Measurements from ENCODE around the gene NIP7.

DNA sequence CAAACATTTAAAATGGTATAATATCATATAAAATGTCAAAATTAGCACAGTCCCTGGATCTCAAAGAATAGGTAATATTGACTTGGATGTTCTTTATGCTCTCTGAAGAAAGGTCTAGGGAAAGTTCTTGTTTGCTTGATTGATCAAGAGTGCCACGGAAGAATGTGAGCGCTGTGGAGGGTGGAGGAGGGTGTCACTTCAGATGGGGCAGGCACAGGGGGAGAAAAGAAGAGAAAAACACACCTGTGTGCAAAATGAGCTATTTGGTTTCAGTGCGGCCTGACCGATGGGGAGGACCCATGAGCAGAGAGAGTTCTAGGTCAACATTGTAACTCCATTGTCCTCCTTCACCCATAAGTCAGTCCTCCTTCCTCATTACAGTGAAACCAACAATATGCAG lies 37.3 kb upstream of the NIP7 start:
- TF ChIP-seq POLR2A (IDR thresholded peaks at IDR 0.05; ENCODE audit: low read depth, low read length), result no peak
- TF ChIP-seq, protein P1, sequence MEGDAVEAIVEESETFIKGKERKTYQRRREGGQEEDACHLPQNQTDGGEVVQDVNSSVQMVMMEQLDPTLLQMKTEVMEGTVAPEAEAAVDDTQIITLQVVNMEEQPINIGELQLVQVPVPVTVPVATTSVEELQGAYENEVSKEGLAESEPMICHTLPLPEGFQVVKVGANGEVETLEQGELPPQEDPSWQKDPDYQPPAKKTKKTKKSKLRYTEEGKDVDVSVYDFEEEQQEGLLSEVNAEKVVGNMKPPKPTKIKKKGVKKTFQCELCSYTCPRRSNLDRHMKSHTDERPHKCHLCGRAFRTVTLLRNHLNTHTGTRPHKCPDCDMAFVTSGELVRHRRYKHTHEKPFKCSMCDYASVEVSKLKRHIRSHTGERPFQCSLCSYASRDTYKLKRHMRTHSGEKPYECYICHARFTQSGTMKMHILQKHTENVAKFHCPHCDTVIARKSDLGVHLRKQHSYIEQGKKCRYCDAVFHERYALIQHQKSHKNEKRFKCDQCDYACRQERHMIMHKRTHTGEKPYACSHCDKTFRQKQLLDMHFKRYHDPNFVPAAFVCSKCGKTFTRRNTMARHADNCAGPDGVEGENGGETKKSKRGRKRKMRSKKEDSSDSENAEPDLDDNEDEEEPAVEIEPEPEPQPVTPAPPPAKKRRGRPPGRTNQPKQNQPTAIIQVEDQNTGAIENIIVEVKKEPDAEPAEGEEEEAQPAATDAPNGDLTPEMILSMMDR (conservative IDR thresholded peaks at IDR 0.05; ENCODE audit: low read depth, low read length), result no peak
- TF ChIP-seq SMC3 (IDR thresholded peaks at IDR 0.05; ENCODE audit: low read depth, low read length), result no peak
- no peak for TF ChIP-seq RAD21 (IDR thresholded peaks at IDR 0.05; ENCODE audit: low read length)
- TF ChIP-seq BHLHE40 (IDR thresholded peaks at IDR 0.05; ENCODE audit: low read depth, low read length), result no peak
- TF ChIP-seq MAZ (IDR thresholded peaks at IDR 0.05; ENCODE audit: borderline replicate concordance, low read depth, low read length), result no peak
- no peak for TF ChIP-seq MXI1 (IDR thresholded peaks at IDR 0.05; ENCODE audit: borderline replicate concordance, low read depth, low read length)
- TF ChIP-seq, protein P2, sequence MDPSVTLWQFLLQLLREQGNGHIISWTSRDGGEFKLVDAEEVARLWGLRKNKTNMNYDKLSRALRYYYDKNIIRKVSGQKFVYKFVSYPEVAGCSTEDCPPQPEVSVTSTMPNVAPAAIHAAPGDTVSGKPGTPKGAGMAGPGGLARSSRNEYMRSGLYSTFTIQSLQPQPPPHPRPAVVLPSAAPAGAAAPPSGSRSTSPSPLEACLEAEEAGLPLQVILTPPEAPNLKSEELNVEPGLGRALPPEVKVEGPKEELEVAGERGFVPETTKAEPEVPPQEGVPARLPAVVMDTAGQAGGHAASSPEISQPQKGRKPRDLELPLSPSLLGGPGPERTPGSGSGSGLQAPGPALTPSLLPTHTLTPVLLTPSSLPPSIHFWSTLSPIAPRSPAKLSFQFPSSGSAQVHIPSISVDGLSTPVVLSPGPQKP (IDR thresholded peaks at IDR 0.05; ENCODE audit: borderline replicate concordance, low read depth, low read length), result no peak
- TF ChIP-seq CEBPB (IDR thresholded peaks at IDR 0.05; ENCODE audit: low read depth, low read length), result no peak
- no peak for TF ChIP-seq CHD1 (IDR thresholded peaks at IDR 0.05; ENCODE audit: low read depth, low read length)
- TF ChIP-seq, protein P3, sequence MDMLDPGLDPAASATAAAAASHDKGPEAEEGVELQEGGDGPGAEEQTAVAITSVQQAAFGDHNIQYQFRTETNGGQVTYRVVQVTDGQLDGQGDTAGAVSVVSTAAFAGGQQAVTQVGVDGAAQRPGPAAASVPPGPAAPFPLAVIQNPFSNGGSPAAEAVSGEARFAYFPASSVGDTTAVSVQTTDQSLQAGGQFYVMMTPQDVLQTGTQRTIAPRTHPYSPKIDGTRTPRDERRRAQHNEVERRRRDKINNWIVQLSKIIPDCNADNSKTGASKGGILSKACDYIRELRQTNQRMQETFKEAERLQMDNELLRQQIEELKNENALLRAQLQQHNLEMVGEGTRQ (IDR thresholded peaks at IDR 0.05; ENCODE audit: low read depth, low read length), result no peak
- no peak for TF ChIP-seq NFE2L2 (IDR thresholded peaks at IDR 0.05; ENCODE audit: low read depth, low read length)
- TF ChIP-seq RCOR1 (IDR thresholded peaks at IDR 0.05; ENCODE audit: insufficient replicate concordance, low read length), result no peak
- no peak for TF ChIP-seq FOS (IDR thresholded peaks at IDR 0.05; ENCODE audit: low read depth, low read length)

All from IMR-90 (cell line).